Stomach (tissue), 9 donors: ENCODE measurements around the gene NOP56. TPM values are rescaled to one million over a fixed set of nuclear protein-coding genes. Genes with fewer than 3 reads are reported as not detected.

ENCODE experiments used
- DNase-seq, 2 donors: peaks; one replicate each; pipeline versions ENCODE4 v3.0.0 to v3.0.0-alpha.2; 2013 to 2019
- H3K27ac ChIP-seq, 5 donors: fragments of 200-600 bp in 4 of 5; sonication (generic) in 4 of 5; one replicate each; pipeline ENCODE4 v1.5.1; 2013 to 2019; ENCODE audit warnings: mild to moderate bottlenecking in 1 of 5, moderate library complexity in 1 of 5
- H3K27me3 ChIP-seq, 3 donors: fragments of 200-600 bp; sonication (generic); one replicate each; pipeline ENCODE4 v1.5.1; 2017 to 2019; ENCODE audit warnings: mixed run types in 1 of 3
- H3K36me3 ChIP-seq, 4 donors: fragments of 200-600 bp; sonication (generic); 1 replicate in 3 of 4; 2 replicates in 1 of 4; pipeline ENCODE4 v1.5.1; 2016 to 2019
- H3K4me1 ChIP-seq, 4 donors: fragments of 200-600 bp; sonication (generic); one replicate each; pipeline ENCODE4 v1.5.1; 2016 to 2019
- H3K4me3 ChIP-seq, 4 donors: fragments of 200-600 bp; sonication (generic) in 3 of 4; one replicate each; pipeline ENCODE4 v1.5.1; 2016 to 2019; ENCODE audit warnings: mild to moderate bottlenecking in 1 of 4
- H3K9me3 ChIP-seq, 4 donors: fragments of 200-600 bp; sonication (generic); one replicate each; pipeline ENCODE4 v1.5.1; 2016 to 2019
- EP300 ChIP-seq: sonication (generic); formaldehyde crosslinking; IDR thresholded peaks from one replicate; pipeline ENCODE4 v1.6.1; 2017; ENCODE audit warnings: antibody characterized with exemption
- POLR2A ChIP-seq, 4 donors: fragments of 450-650 bp; IDR thresholded peaks; one replicate each; pipeline ENCODE4 v1.6.1; 2016; ENCODE audit warnings: antibody characterized with exemption in 4 of 4, control low read depth in 2 of 4, mild to moderate bottlenecking in 1 of 4, moderate library complexity in 1 of 4
- POLR2AphosphoS5 ChIP-seq, 3 donors: sonication (generic); formaldehyde crosslinking; IDR thresholded peaks; one replicate each; pipeline ENCODE4 v1.6.1; 2016; ENCODE audit warnings: antibody characterized with exemption in 3 of 3
- WGBS, 5 donors: extraction: QIAGEN DNeasy Blood & Tissue Kit in 3 of 5; methylation state at CpG; one replicate each; pipeline versions ENCODE4 v1.1.5 to v1.1.7; 2013 to 2018; 5-methylcytosine and 5-hydroxymethylcytosine counted together
- intact Hi-C: fragments of 100-400 bp; cut with DNase I; formaldehyde crosslinking; loops from one replicate; pipeline ENCODE4 v1.15.1; 2023; ENCODE audit warnings: low total_unique reads
- polyA plus RNA-seq, 3 donors: library from polyadenylated mRNA; stranded (reverse); fragments of 200-250 nt; gene quantifications; one replicate each; pipeline ENCODE4 v1.2.3, GENCODE V29; 2013
- total RNA-seq, 5 donors: library from RNA; depleted of rRNA; stranded (reverse); fragments of >200 nt; gene quantifications; one replicate each; pipeline versions ENCODE4 v1.1.0 to v1.2.3, GENCODE V29; 2014 to 2016
- TF ChIP-seq, protein P1 (sequence below), 7 experiments: fragments of 450-650 bp in 4 of 7; fragments of 200-600 bp in 3 of 7; sonication (generic) in 3 of 7; IDR thresholded peaks; one replicate each; pipeline ENCODE4 v1.5.1; 2016 to 2019; ENCODE audit warnings: antibody characterized with exemption in 7 of 7, control low read depth in 2 of 7, mild to moderate bottlenecking in 1 of 7
- donor health status: healthy with polysubstance abuse.
- donor health status: Bipolar disorder and iron deficiency.
- donor health status: healthy.

The NOP56 gene
- total and polyA plus RNA-seq, 8 donors, result 42.4 to 157 (median 98.8) TPM

DNA sequence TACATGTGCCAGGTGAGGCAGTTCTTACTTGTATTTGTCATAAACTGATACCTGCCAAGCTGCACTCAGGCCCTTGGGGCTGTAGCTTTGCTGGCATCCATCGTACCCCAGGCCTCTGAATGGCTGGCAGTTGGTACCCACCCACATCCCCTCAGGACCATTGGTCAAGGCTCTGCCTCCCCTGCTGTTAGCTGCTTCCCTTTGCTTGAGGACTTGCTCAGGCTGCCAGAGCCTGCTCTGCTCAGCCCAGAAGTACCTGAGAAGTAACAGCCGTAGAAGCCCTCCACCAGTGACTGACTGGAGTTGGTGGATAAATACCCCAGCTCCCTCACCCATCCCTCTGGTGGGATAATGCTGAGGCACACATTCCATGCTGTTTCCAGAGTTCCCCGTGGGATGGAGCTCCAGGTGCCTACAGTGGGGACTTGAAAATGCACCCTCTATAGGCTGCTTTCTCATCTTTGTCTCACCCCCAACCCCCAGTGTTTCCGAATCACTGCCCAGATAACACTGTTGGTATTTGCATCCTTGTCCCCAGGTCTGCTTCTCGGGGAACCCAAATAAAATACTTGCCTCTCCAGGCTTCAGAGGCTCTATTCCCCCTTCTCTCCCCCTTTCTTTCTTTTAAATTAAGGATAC, 47.5 kb downstream of the NOP56 start:
- no peak for TF ChIP-seq POLR2A (IDR thresholded peaks at IDR 0.05)
- TF ChIP-seq, protein P1, sequence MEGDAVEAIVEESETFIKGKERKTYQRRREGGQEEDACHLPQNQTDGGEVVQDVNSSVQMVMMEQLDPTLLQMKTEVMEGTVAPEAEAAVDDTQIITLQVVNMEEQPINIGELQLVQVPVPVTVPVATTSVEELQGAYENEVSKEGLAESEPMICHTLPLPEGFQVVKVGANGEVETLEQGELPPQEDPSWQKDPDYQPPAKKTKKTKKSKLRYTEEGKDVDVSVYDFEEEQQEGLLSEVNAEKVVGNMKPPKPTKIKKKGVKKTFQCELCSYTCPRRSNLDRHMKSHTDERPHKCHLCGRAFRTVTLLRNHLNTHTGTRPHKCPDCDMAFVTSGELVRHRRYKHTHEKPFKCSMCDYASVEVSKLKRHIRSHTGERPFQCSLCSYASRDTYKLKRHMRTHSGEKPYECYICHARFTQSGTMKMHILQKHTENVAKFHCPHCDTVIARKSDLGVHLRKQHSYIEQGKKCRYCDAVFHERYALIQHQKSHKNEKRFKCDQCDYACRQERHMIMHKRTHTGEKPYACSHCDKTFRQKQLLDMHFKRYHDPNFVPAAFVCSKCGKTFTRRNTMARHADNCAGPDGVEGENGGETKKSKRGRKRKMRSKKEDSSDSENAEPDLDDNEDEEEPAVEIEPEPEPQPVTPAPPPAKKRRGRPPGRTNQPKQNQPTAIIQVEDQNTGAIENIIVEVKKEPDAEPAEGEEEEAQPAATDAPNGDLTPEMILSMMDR (IDR thresholded peaks at IDR 0.05), result no peak
- no peak for TF ChIP-seq POLR2AphosphoS5 (IDR thresholded peaks at IDR 0.05)
- TF ChIP-seq EP300, result no peak
- WGBS, 5 donors, result 65 to 76% (median 70%) methylated on average over 5 of the region's 5 CpGs
- no peak overlapping the region for H3K4me3 ChIP-seq
- H3K27me3 ChIP-seq, result peaks cover 0 to 31% (median 0%) of the 10 kb centered on the region in 3 donors
- H3K4me1 ChIP-seq, result no peaks in the 10 kb centered on the region
- no peaks in the 10 kb centered on the region for H3K9me3 ChIP-seq
- H3K36me3 ChIP-seq, result no peaks in the 10 kb centered on the region
- no peak overlapping the region for H3K27ac ChIP-seq
- DNase-seq, result no peak
- intact Hi-C loops, result no loop called here

DNA sequence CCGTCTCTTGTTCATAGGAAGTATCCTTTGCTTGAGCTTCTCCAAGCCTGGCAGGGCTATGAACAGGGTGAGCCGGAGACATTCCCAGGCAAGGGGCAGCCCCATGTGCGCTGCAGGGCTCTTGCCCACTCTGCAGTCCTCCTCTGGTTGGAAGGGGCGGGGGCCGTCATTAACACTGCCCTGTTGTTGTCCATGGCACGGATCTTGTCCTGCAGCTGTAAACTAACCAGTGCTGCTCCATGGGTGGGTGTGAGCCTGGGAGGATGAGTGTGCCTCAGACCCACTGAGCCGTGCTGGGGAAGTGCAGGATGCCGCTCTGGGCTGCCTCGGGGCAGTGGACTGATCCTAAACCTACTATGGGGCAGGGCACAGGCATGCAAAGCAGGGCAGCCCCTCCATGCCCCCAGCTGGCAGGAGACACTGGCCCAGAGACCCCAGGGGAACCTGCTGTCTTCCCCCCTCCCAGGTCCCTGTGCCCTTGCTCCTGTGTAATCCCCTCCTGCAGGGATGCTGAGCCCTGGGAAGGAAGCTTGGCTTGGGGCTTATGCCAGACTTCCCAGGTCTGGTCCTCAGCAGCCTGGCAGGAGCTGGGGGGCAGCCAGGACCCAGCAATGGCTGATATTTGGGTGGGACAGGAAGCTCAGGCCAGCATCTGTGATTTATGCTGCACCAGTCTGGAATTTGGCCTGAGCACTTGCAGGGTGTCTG, 48.6 kb downstream of the NOP56 start:
- H3K36me3 ChIP-seq, result peaks cover 0 to 4% (median 0%) of the 10 kb centered on the region in 4 donors
- H3K27me3 ChIP-seq, result peaks cover 0 to 21% (median 0%) of the 10 kb centered on the region in 3 donors
- TF ChIP-seq POLR2AphosphoS5 (IDR thresholded peaks at IDR 0.05) (no peak), EP300 (no peak), POLR2A (IDR thresholded peaks at IDR 0.05) (no peak)
- TF ChIP-seq, protein P1 (IDR thresholded peaks at IDR 0.05), result no peak
- no peaks in the 10 kb centered on the region for H3K9me3 ChIP-seq
- no peak for DNase-seq
- H3K4me3 ChIP-seq, result no peak overlapping the region
- WGBS, 5 donors, result 65 to 74% (median 68%) methylated on average over 5 to 9 of the region's 9 CpGs
- no peak overlapping the region for H3K27ac ChIP-seq
- no peaks in the 10 kb centered on the region for H3K4me1 ChIP-seq
- intact Hi-C loops, result no loop called here

DNA sequence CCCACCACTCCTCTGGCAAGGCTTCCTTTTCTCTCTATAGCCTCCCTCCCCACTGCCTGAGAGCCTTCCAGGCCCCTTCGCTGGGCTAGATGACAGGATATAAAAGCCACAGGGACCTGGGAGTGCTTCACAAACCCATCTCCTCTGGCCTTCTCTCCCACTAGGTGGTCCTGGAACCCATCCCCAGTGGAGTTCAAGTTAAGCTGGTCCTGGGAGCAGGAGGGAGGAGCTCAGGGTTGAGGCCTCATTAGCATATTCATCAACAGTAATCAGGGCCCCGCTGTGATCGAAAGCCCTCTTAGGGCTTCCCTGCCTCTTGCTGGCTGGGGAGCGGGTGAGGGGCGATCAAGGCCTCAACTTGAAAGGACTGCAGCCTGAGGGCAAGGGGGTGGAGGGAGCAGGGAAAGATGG, 49.2 kb downstream of the NOP56 start:
- Histone ChIP-seq H3K27ac (no peak overlapping the region), H3K27me3 (peaks cover 0 to 18% (median 0%) of the 10 kb centered on the region in 3 donors), H3K36me3 (peaks cover 0 to 10% (median 3%) of the 10 kb centered on the region in 4 donors), H3K4me3 (no peak overlapping the region), H3K9me3 (no peaks in the 10 kb centered on the region), H3K4me1 (no peaks in the 10 kb centered on the region)
- TF ChIP-seq POLR2A (IDR thresholded peaks at IDR 0.05) (no peak), POLR2AphosphoS5 (IDR thresholded peaks at IDR 0.05) (no peak), EP300 (no peak)
- TF ChIP-seq, protein P1 (IDR thresholded peaks at IDR 0.05), result no peak
- WGBS, 5 donors, result 58 to 79% (median 75%) methylated on average over 5 of the region's 5 CpGs
- no peak for DNase-seq
- intact Hi-C loops, result no loop called here

DNA sequence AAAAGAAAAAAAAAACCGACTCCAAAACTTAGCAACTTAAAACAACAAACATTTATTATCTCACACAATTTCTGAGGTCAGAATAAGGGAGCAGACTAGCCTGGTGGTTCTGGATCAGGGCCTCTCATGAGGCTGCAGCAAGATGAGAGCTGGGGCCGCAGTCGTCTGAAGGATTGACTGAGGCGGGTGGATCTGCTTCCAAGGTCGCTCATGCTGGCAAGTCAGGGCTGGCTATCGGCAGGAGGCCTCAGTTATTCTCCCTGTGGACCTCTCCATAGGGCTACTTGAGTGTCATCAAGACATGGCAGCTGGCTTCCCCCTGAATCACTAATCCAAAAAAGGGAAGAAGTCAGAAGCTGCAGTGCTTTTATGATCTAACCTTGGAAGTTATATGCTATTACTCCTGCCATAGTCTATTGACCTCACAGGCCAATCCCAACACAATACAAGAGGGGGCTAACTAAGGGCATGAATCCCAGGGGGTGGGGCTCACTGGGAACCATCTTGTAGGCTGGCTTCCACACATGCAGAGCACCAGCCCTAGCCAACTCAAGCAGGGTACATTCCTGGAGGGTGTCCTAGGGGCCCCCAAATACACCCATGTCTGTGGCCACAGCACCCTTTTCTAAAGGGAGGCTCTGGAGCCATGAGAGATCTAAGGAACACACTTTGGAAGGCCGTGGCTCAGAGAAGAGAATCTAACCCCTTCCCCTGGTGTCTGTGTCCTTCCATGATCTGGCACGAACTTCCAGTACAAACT, 51.5 kb downstream of the NOP56 start:
- intact Hi-C loops, result no loop called here
- H3K4me3 ChIP-seq, result no peak overlapping the region
- TF ChIP-seq, protein P1 (IDR thresholded peaks at IDR 0.05), result no peak
- H3K27ac ChIP-seq, result no peak overlapping the region
- no peaks in the 10 kb centered on the region for H3K4me1 ChIP-seq
- H3K9me3 ChIP-seq, result no peaks in the 10 kb centered on the region
- H3K36me3 ChIP-seq, result peaks cover 0 to 18% (median 3%) of the 10 kb centered on the region in 4 donors
- H3K27me3 ChIP-seq, result peaks cover 0 to 6% (median 0%) of the 10 kb centered on the region in 3 donors
- no peak for DNase-seq
- 82 to 89% (median 86%) methylated on average over 8 of the region's 8 CpGs for WGBS, 5 donors
